GM12878 (cell line): Measurements from ENCODE around the gene KDM5B.

Experiments
- CTCF ChIP-seq, 3 experiments: IDR thresholded peaks in 2 of 3; conservative IDR thresholded peaks in 1 of 3; 2 replicates each; pipeline ENCODE4 v1.5.1; 2011; ENCODE audit warnings: low read depth in 3 of 3, low read length in 3 of 3, mild to moderate bottlenecking in 3 of 3, control low read depth in 2 of 3, moderate library complexity in 2 of 3, inconsistent platforms in 1 of 3, mixed read lengths in 1 of 3; ENCODE audit not compliant: control insufficient read depth in 2 of 3, insufficient read depth in 1 of 3; ENCODE audit errors: extremely low read depth in 1 of 3
- MXI1 ChIP-seq: fragments of 150-350 bp; IDR thresholded peaks from 2 replicates; pipeline ENCODE4 v1.6.1; 2011; ENCODE audit warnings: low read depth, mild to moderate bottlenecking, inconsistent platforms, low read length, improper control_type of control experiment
- SKIL ChIP-seq: fragments of 450-650 bp; IDR thresholded peaks from 2 replicates; pipeline ENCODE4 v1.6.1; 2017; ENCODE audit warnings: mild to moderate bottlenecking, low read depth, inconsistent platforms; ENCODE audit not compliant: poor library complexity, severe bottlenecking
- SREBF1 ChIP-seq: IDR thresholded peaks from 2 replicates; pipeline ENCODE4 v1.6.1; 2012; ENCODE audit warnings: mild to moderate bottlenecking, low read length
- TF ChIP-seq, protein P1 (sequence below): IDR thresholded peaks from 2 replicates; pipeline ENCODE4 v1.6.1; 2011; ENCODE audit warnings: low read depth, low read length, improper control_type of control experiment, borderline replicate concordance

DNA sequence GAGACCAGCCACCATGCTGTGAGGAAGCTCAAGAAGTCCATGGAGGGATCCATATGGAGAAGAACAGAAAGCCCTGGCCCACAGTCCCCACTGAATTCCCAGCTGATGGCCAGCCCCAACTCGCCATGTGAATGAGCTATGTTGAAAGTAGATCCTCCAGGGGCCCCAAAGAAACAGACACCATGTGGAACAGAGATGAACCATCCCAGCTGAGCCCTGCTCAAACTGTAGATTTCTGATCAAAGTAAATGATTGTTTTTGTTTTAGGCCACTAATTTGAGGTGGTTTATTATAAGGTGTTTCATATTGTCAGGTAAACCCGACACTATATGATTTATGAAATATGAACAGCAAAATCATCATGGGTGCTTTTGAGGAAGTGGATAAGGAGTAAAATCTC, 130.8 kb downstream of the KDM5B start:
- TF ChIP-seq MXI1 (no peak), SKIL (no peak), CTCF (IDR thresholded peaks at IDR 0.05 in 2 of 3, conservative IDR thresholded peaks at IDR 0.05 in 1 of 3; ENCODE audit: control insufficient read depth in 2 of 3, extremely low read depth in 1 of 3, insufficient read depth in 1 of 3, low read depth in 3 of 3, low read length in 3 of 3) (no peak), SREBF1 (no peak)
- TF ChIP-seq, protein P1, sequence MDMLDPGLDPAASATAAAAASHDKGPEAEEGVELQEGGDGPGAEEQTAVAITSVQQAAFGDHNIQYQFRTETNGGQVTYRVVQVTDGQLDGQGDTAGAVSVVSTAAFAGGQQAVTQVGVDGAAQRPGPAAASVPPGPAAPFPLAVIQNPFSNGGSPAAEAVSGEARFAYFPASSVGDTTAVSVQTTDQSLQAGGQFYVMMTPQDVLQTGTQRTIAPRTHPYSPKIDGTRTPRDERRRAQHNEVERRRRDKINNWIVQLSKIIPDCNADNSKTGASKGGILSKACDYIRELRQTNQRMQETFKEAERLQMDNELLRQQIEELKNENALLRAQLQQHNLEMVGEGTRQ = no peak
